PC-3 (cell line): ENCODE data around the gene EVC. TPM values are rescaled to one million over a fixed set of nuclear protein-coding genes. Genes with fewer than 3 reads are reported as not detected.
A peak's percentile ranks its signal among the peaks of the same experiment; 100 is the strongest.

ENCODE experiments used
- ATAC-seq: fragments of 200-7000 bp; cut with Tn5 transposase; 2 replicates; pipeline ENCODE4 v1.9.1; 2020; ENCODE audit warnings: mild to moderate bottlenecking, moderate library complexity
- BruUV-seq: library from RNA; stranded (reverse); fragments of 400-500 nt; replicated peaks from 2 replicates; lab custom pipeline; 2021; lab: Mats Ljungman, UMichigan
- CTCF ChIA-PET: fragments of 300-600 bp; sonication (Branson Sonifier 250); formaldehyde crosslinking; loops from one replicate; lab custom pipeline; 2022; ENCODE audit warnings: antibody characterized with exemption; lab: Charles Lee
- POLR2A ChIA-PET: fragments of 300-600 bp; sonication (Branson Sonifier 250); formaldehyde crosslinking; loops from one replicate; lab custom pipeline; 2022; ENCODE audit warnings: antibody characterized with exemption; ENCODE audit not compliant: unreplicated experiment; lab: Charles Lee
- DNase-seq: peaks from one replicate; pipeline ENCODE4 v3.0.0-alpha.2; 2015
- H2AFZ ChIP-seq: fragments of 300-600 bp; sonication (generic); 2 replicates; pipeline ENCODE4 v1.6.0; 2016; ENCODE audit warnings: antibody characterized with exemption, low read length
- H3F3A ChIP-seq: fragments of 300-600 bp; sonication (generic); one replicate; pipeline ENCODE4 v1.6.0; 2017; ENCODE audit warnings: antibody characterized with exemption, low read length, control low read depth, mild to moderate bottlenecking; ENCODE audit not compliant: unreplicated experiment
- H3K27ac ChIP-seq: fragments of 300-600 bp; sonication (generic); 2 replicates; pipeline ENCODE4 v1.5.1; 2016; ENCODE audit warnings: mild to moderate bottlenecking, low read length
- H3K27me3 ChIP-seq: fragments of 300-600 bp; sonication (generic); 2 replicates; pipeline ENCODE4 v1.6.1; 2016; ENCODE audit warnings: low read length, mixed read lengths
- H3K36me3 ChIP-seq: fragments of 300-600 bp; sonication (generic); 2 replicates; pipeline ENCODE4 v1.6.1; 2016; ENCODE audit warnings: low read depth, mixed run types, low read length, mixed read lengths
- H3K4me1 ChIP-seq: fragments of 300-600 bp; sonication (generic); 2 replicates; pipeline ENCODE4 v1.5.1; 2016; ENCODE audit warnings: low read length; ENCODE audit not compliant: insufficient read depth
- H3K4me2 ChIP-seq: fragments of 300-600 bp; sonication (generic); 2 replicates; pipeline ENCODE4 v1.6.0; 2016; ENCODE audit warnings: low read length
- H3K4me3 ChIP-seq: fragments of 300-600 bp; sonication (generic); 2 replicates; pipeline ENCODE4 v1.5.1; 2016; ENCODE audit warnings: mild to moderate bottlenecking, low read length, mixed read lengths
- H3K79me2 ChIP-seq: fragments of 300-600 bp; sonication (generic); 2 replicates; pipeline ENCODE4 v1.6.1; 2017; ENCODE audit warnings: low read length, mixed read lengths
- H3K9ac ChIP-seq: fragments of 300-600 bp; sonication (generic); 2 replicates; pipeline ENCODE4 v1.6.0; 2016; ENCODE audit warnings: mild to moderate bottlenecking, low read length
- H3K9me2 ChIP-seq: fragments of 300-600 bp; sonication (generic); replicated peaks from 2 replicates; pipeline ENCODE4 v1.6.1; 2016; ENCODE audit warnings: mixed run types, low read length, mixed read lengths
- H3K9me3 ChIP-seq: fragments of 300-600 bp; sonication (generic); 2 replicates; pipeline ENCODE4 v1.6.1; 2016; ENCODE audit warnings: low read length, mixed read lengths
- H4K20me1 ChIP-seq: fragments of 300-600 bp; sonication (generic); 2 replicates; pipeline ENCODE4 v1.6.1; 2016; ENCODE audit warnings: low read length, mixed read lengths
- CTCF ChIP-seq: fragments of 300-600 bp; sonication (generic); conservative IDR thresholded peaks from 2 replicates; pipeline ENCODE4 v1.5.1; 2017; ENCODE audit warnings: antibody characterized with exemption, low read depth, mild to moderate bottlenecking, low read length
- EZH2 ChIP-seq: fragments of 300-600 bp; sonication (generic); IDR thresholded peaks from one replicate; pipeline ENCODE4 v1.6.1; 2017; ENCODE audit warnings: antibody characterized with exemption, mild to moderate bottlenecking, low read length; ENCODE audit not compliant: unreplicated experiment
- EZH2phosphoT487 ChIP-seq: fragments of 300-600 bp; sonication (generic); IDR thresholded peaks from 2 replicates; pipeline ENCODE4 v1.6.1; 2018; ENCODE audit warnings: mild to moderate bottlenecking, antibody characterized with exemption, low read length, borderline replicate concordance
- intact Hi-C: fragments of 100-400 bp; cut with micrococcal nuclease; formaldehyde crosslinking; loops from 2 replicates; pipeline ENCODE4 v1.9.0; 2023
- total RNA-seq: library from RNA; depleted of rRNA; stranded (reverse); fragments of >200 nt; gene quantifications from 2 replicates; pipeline ENCODE4 v1.2.3, GENCODE V29; 2014

The EVC gene
- total RNA-seq, 1 experiment from 2014 or later = 22.7 TPM

- TF ChIP-seq EZH2 = no peak
- TF ChIP-seq EZH2phosphoT487 = no peak
- Histone ChIP-seq H3K27ac (no peak overlapping the region), H2AFZ (no peak overlapping the region), H3K27me3 (no peaks in the 10 kb centered on the region), H3K9me2 (no peaks in the 10 kb centered on the region), H3F3A (no peaks in the 10 kb centered on the region), H3K4me3 (no peak overlapping the region), H4K20me1 (no peaks in the 10 kb centered on the region), H3K4me2 (no peak overlapping the region), H3K9me3 (no peaks in the 10 kb centered on the region), H3K36me3 (no peaks in the 10 kb centered on the region), H3K4me1 (peaks cover 18% of the 10 kb centered on the region), H3K9ac (no peak overlapping the region), H3K79me2 (no peaks in the 10 kb centered on the region)
- ChIA-PET POLR2A (no interaction called here), CTCF (no interaction called here)
- no TSS peak for BruUV-seq
- ATAC-seq (no peak), DNase-seq (no peak)
- intact Hi-C loops = no loop called here
Observed at GRCh38 chr4:5705647-5706320, 5.2 kb upstream of the EVC start.

GRCh38 chr4:5706486-5707290, 4.3 kb upstream of the EVC start:
- no peak overlapping the region for H3K4me2 ChIP-seq
- H3K9me2 ChIP-seq = no peaks in the 10 kb centered on the region
- ChIA-PET POLR2A (no interaction called here), CTCF (no interaction called here)
- peaks cover 20% of the 10 kb centered on the region for H3K4me1 ChIP-seq
- H3K9me3 ChIP-seq = no peaks in the 10 kb centered on the region
- no peak overlapping the region for H3K27ac ChIP-seq
- H3K27me3 ChIP-seq = no peaks in the 10 kb centered on the region
- H3K9ac ChIP-seq = no peak overlapping the region
- no peak for DNase-seq
- no peak for ATAC-seq
- BruUV-seq = no TSS peak
- intact Hi-C loops = no loop called here
- no peak overlapping the region for H2AFZ ChIP-seq
- no peak overlapping the region for H3K4me3 ChIP-seq
- H3F3A ChIP-seq = no peaks in the 10 kb centered on the region
- H3K79me2 ChIP-seq = peaks cover 3% of the 10 kb centered on the region
- no peaks in the 10 kb centered on the region for H4K20me1 ChIP-seq
- H3K36me3 ChIP-seq = no peaks in the 10 kb centered on the region
- no peak for TF ChIP-seq EZH2phosphoT487
- no peak for TF ChIP-seq CTCF
- no peak for TF ChIP-seq EZH2

GRCh38 chr4:5707366-5707765, 3.6 kb upstream of the EVC start:
- H3K4me3 ChIP-seq = peak overlapping the region; percentile 69
- H3F3A ChIP-seq = no peaks in the 10 kb centered on the region
- TF ChIP-seq CTCF = no peak
- TF ChIP-seq EZH2 = no peak
- TF ChIP-seq EZH2phosphoT487 = no peak
- H3K27ac ChIP-seq = no peak overlapping the region
- no peaks in the 10 kb centered on the region for H3K36me3 ChIP-seq
- peak overlapping the region; percentile 84; the same call in 1 of the 2 replicates for H2AFZ ChIP-seq
- peaks cover 9% of the 10 kb centered on the region for H3K79me2 ChIP-seq
- H3K4me1 ChIP-seq = peaks cover 27% of the 10 kb centered on the region
- H3K9ac ChIP-seq = peak overlapping the region; percentile 61
- H3K9me2 ChIP-seq = no peaks in the 10 kb centered on the region
- intact Hi-C loops = no loop called here
- no peak for ATAC-seq
- no peaks in the 10 kb centered on the region for H3K27me3 ChIP-seq
- H3K9me3 ChIP-seq = no peaks in the 10 kb centered on the region
- no TSS peak for BruUV-seq
- no peak for DNase-seq
- POLR2A ChIA-PET = no interaction called here
- no peaks in the 10 kb centered on the region for H4K20me1 ChIP-seq
- H3K4me2 ChIP-seq = peak overlapping the region; percentile 89
- CTCF ChIA-PET = no interaction called here
